NCI-H510A treated with DMSO at 0.1 percent for 48 hours (cell line): ENCODE results near the gene A2ML1.
"Not testable (repeated sequence)": the region's sequence is repeated elsewhere in the genome, so short reads cannot be mapped to it uniquely, and the experiment has no call there.

Source experiments
- DNase-seq: peaks from one replicate; lab custom pipeline; 2025; lab: John Stamatoyannopoulos, UW

Gene A2ML1

DNA sequence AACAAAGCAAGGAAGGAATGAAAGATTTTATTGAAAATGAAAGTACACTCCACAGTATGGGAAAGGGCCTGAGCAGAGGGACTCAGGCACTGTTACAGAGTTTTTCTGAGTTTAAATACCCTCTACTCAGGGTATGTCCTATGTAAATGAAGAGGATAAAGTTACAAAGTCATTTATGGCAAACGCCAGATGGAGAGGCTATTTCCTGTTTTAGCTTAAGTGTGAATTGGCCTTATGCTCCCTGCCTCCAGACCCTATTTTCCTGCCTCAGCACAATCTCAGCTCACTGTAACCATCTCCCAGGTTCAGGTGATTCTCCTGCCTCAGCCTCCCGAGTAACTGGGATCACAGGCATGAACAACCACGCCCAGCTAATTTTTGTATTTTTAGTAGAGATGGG is 85.1 kb downstream of the A2ML1 start:
- peak; percentile 43 for DNase-seq

- DNase-seq = no peak
These were observed 87.3 kb downstream of the A2ML1 start for GRCh38 chr12:8909752-8910151.

GRCh38 chr12:8911606-8912268 is 89.3 kb downstream of the A2ML1 start:
- no peak for DNase-seq

DNA sequence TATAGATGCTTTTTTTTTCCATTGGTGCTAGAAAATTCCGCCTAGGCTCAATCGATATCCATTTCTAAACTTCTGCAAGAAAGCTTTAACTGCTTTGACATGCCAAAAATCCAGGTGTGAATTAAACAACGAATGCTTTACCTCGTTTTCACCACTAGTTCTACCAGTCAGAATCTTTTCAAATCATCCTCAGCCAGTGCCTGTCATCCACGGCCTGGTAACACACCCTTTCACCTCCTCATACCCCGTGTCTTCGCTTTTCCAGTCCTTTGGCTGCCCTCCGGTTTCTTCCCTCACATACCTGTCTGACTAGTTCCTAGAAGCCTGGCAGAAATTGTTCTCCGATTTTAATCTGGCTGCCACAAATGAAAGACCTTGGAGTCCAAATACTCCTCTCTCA is 90.5 kb downstream of the A2ML1 start:
- DNase-seq = peak; percentile 53

DNA sequence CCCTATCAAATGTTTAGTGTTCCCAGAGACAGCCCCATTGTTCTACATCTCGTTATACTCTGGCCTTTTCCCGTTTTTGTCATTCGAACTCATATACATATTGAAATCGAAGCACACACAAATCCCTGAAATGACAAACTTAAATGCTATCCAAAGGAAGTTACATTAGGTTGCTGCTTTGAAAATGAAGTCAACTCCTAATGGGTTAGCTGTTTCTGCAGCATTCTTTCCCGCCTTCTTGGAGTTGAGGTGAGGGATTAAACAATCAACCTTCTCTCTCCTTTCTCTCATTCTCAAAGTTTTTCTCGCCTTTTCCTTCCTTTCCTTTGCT is 91.2 kb downstream of the A2ML1 start:
- no peak for DNase-seq

DNA sequence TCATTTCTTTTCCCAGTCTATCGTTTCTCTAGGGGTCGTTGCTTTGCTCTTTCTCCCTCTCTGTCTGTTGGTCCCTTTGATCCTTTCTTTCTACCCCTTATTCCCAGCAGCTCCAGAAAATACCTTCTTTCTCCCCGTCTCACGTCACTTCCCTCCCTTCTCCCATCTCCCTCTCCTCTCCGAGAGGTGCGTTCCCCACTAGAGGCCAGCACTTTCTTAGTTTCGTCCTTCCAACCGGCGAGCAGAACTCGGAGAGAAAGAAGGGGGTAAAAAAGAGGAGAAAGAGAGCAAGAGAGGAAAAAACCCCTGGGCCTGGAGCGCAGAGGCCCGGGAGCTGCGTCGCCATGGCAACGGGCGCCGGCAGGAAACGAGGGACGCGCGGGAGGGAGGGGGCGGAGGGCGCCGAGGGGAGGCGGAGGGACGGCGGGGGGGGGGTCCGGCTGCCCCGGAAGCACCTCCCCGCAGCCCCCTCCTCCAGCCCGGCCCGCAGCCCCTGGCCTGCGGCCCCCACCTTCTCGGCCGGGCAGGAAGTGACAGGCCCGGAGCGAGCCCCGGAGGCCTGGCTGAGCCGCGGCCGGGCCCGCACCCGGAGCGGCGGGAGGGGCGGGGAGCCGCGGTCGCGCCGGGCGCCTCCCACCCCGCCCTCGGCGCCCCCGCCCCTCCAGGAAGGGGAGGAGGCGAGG is 91.8 kb downstream of the A2ML1 start, which contains the start of gene PHC1:
PHC1 (plus strand) TSS at position 477 of the 683 bp plus-strand sequence. CDS start 3,169 bp downstream, outside the sequence.
- DNase-seq = peak; percentile 84

DNA sequence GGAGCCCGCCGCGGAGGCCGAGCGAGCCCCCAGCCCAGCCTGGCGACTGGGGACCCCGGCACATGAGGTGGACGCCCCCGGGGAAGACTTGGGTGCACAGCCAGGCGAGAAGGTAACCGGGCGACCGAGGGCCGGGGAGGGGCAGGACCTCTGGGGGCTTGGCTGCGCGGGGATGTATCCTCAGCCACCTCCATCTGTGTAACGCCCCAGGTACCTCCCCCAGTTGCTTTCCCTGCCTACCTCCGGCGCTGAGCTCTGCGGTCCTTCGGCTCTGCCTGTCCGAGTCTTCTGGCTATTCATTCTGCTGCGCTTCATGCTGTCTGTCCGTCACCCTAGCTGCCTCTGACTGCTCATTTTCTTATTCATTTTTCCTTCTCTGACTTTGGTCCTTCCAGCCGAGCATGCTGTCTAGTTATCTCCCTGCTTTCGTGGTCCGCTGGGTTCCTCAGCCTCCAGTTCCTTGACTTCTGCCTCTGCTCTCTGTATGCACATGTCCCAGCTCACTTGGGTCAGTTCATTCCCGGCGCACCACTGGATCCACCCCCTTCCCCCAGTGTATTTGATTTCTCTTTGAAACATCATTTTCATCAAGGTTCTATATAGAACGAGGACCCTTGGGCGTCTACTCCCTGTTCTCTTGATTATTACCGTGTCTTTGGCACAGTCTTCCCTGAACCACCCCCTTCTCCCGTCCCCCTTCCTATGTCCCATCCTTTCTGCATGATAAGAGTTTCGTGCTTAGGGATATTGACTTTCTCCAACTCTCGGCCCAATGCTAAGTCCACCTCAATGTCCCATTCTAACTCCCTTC is 92.5 kb downstream of the A2ML1 start:
- DNase-seq = peak; percentile 45

DNA sequence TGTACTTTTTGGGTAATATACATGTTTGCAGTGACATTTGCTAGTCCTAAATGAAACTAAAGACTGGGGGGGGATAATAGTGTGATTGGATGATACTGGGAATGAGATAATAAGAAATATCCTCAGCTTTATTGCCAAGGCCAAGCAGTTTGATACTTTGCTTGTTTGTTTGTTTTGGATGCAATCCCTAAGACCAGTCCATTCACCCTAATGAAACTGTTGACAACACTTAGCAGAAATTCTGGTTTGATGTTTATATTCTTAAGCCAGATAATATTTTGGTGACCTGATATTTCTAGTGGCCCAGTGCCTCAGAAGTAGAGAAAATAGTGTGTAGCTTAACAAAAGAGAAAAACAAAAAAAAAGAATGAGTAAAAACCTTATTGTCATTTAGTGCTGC is 93.7 kb downstream of the A2ML1 start:
- DNase-seq = no peak

- no peak for DNase-seq
These were observed 94.6 kb downstream of the A2ML1 start for GRCh38 chr12:8917031-8917430.

- DNase-seq = no peak
These were observed 95.3 kb downstream of the A2ML1 start for GRCh38 chr12:8917751-8918150.

DNA sequence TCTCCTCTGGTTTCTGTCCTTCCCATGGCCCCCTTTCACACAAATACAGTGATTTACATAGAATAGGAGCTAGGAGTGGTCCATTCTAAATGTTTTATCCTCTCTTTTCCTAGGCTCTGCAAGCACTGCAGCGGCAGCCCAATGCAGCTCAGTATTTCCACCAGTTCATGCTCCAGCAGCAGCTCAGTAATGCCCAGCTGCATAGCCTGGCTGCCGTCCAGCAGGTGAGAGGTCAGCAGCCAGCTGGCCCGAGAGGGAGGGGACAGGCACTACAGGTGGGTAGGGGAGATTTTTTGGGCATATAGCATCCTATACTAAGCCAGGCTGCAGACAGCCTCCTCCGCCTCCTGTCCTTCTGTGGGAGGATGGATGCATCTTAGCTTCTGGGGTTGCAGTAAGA is 97.2 kb downstream of the A2ML1 start:
- not testable (repeated sequence) for DNase-seq

DNA sequence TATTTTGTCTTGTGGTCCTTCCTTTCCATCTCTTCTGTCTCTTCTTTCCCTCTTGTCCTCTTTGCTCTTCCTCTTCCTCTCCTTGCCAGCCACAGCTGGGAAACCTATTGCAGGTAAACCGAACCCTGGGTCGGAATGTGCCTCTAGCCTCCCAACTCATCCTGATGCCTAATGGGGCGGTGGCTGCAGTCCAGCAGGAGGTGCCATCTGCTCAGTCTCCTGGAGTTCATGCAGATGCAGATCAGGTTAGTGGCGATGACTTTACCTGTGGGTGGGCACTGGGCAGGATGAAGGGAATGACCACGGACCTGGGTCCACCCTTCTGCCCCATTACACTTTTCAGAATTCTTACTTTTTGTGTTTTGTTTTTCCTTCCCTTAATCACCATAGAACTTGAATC is 100.1 kb downstream of the A2ML1 start:
- DNase-seq = no peak
